ENCODE results near the gene CSTB.

DNA sequence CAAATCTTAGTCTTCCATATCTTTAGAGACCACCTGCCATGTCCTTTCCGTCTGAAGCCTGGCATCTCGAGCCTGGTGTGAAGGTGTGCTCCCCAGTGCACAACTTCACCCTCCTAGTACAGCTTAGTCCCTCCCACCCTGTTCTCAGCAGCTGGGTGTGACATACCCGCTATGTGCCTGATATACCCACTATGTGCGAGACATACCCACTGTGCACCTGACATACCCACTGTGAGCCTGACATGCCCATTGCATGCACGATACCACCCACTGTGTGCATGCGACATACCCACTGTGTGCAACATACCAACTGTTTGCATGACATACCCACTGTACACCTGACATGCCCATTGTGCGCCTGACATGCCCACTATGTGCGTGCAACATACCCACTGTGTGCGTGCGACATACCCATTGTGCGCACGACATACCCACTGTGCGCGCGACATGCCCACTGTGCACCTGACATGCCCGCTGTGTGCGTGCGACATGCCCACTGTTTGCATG, 10.2 kb upstream of the CSTB start:
- TF ChIP-seq, protein P1, sequence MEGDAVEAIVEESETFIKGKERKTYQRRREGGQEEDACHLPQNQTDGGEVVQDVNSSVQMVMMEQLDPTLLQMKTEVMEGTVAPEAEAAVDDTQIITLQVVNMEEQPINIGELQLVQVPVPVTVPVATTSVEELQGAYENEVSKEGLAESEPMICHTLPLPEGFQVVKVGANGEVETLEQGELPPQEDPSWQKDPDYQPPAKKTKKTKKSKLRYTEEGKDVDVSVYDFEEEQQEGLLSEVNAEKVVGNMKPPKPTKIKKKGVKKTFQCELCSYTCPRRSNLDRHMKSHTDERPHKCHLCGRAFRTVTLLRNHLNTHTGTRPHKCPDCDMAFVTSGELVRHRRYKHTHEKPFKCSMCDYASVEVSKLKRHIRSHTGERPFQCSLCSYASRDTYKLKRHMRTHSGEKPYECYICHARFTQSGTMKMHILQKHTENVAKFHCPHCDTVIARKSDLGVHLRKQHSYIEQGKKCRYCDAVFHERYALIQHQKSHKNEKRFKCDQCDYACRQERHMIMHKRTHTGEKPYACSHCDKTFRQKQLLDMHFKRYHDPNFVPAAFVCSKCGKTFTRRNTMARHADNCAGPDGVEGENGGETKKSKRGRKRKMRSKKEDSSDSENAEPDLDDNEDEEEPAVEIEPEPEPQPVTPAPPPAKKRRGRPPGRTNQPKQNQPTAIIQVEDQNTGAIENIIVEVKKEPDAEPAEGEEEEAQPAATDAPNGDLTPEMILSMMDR (IDR thresholded peaks at IDR 0.05; ENCODE audit: poor library complexity), result no peak
- no peak for TF ChIP-seq EZH2phosphoT487 (IDR thresholded peaks at IDR 0.05; ENCODE audit: low read depth, severe bottlenecking, unreplicated experiment)

All from hepatocyte (in vitro differentiated cells).